ENCODE measurements around the gene EPHB1. TPM values are rescaled to one million over a fixed set of nuclear protein-coding genes. Genes with fewer than 3 reads are reported as not detected.
"Not testable (repeated sequence)": the region's sequence is repeated elsewhere in the genome, so short reads cannot be mapped to it uniquely, and the experiment has no call there.

EPHB1 gene
- total RNA-seq, 2 donors from 2014 or later = 0.68 to 0.71 TPM

- TF ChIP-seq, protein P1, sequence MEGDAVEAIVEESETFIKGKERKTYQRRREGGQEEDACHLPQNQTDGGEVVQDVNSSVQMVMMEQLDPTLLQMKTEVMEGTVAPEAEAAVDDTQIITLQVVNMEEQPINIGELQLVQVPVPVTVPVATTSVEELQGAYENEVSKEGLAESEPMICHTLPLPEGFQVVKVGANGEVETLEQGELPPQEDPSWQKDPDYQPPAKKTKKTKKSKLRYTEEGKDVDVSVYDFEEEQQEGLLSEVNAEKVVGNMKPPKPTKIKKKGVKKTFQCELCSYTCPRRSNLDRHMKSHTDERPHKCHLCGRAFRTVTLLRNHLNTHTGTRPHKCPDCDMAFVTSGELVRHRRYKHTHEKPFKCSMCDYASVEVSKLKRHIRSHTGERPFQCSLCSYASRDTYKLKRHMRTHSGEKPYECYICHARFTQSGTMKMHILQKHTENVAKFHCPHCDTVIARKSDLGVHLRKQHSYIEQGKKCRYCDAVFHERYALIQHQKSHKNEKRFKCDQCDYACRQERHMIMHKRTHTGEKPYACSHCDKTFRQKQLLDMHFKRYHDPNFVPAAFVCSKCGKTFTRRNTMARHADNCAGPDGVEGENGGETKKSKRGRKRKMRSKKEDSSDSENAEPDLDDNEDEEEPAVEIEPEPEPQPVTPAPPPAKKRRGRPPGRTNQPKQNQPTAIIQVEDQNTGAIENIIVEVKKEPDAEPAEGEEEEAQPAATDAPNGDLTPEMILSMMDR (IDR thresholded peaks at IDR 0.05) = no peak
- no peak for DNase-seq (ENCODE audit: low spot score)
- no peaks in the 10 kb centered on the region for H3K36me3 ChIP-seq
- no peaks in the 10 kb centered on the region for H3K9me3 ChIP-seq
- no peak overlapping the region for H3K27ac ChIP-seq
- no peak for ATAC-seq (ENCODE audit: insufficient number of reproducible peaks, low FRiP score, low read depth)
- no peaks in the 10 kb centered on the region for H3K4me1 ChIP-seq (ENCODE audit: control insufficient read depth in 1 of 2, low read depth in 2 of 2)
- H3K4me3 ChIP-seq = no peak overlapping the region
- no peaks in the 10 kb centered on the region for H3K27me3 ChIP-seq (replicated peaks; ENCODE audit: insufficient read depth)
Observed at GRCh38 chr3:134970895-134971294, 175.8 kb downstream of the EPHB1 start.

- no peak for ATAC-seq (ENCODE audit: insufficient number of reproducible peaks, low FRiP score, low read depth)
- Histone ChIP-seq H3K27ac (no peak overlapping the region), H3K4me3 (no peak overlapping the region), H3K27me3 (replicated peaks; ENCODE audit: insufficient read depth) (no peaks in the 10 kb centered on the region), H3K9me3 (no peaks in the 10 kb centered on the region), H3K36me3 (no peaks in the 10 kb centered on the region), H3K4me1 (ENCODE audit: control insufficient read depth in 1 of 2, low read depth in 2 of 2) (no peaks in the 10 kb centered on the region)
- no peak for DNase-seq (ENCODE audit: low spot score)
- TF ChIP-seq, protein P1 (IDR thresholded peaks at IDR 0.05) = no peak
Observed at GRCh38 chr3:134971306-134971705, 176.2 kb downstream of the EPHB1 start.

DNA sequence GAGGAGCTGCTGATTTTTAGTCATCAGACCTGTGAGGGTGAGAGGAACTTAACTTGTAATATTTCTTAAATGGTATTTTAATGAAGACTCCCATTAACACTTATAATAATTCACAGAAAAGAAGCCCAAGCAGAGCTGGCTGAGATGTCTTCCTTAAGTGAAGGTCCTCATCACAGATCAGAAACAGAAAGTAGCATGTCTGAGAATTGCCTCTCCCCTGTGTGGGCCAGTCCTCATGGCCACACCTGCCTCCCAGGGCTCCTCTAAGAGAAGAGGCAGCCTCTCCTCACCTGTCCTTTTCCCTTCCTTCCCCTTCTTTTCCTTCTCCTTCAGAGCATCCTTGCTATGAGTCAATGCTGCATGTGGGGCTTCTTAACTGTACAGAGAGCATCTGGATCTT, 176.8 kb downstream of the EPHB1 start:
- not testable (repeated sequence) for H3K27me3 ChIP-seq (replicated peaks; ENCODE audit: insufficient read depth); H3K4me1 ChIP-seq (ENCODE audit: control insufficient read depth in 1 of 2, low read depth in 2 of 2); H3K27ac ChIP-seq; H3K4me3 ChIP-seq; ATAC-seq (ENCODE audit: insufficient number of reproducible peaks, low FRiP score, low read depth); H3K9me3 ChIP-seq; H3K36me3 ChIP-seq; DNase-seq (ENCODE audit: low spot score)

DNA sequence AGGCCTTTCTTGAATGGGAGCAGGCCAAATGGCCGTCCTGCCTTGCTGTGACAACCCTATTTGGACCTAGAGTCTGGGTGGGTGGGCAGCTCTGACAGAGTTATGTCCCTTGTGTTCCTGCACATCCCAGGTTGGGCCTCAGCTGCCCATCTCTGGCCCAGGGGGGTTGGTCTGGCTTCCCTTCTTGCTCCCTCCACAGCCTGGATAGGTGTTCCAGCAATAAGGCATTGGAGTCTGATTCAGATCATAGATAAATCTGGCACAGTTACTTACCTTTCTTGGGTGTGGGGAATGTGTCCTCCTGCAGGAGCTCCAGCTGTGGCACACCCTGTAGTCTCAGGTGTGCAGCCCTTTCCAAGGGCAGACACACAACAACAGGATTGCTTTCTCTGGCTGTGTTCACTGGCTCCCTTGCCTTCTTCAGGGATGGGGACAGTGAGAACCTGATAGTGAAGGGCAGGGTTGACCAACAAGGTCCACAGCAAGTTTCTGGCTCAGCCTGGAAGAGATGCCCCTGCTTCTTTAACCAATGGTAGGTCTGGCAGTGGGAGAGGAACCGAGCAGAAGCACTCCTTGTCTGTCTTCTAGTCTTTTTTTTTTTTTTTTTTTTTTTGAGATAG, 177.9 kb downstream of the EPHB1 start:
- DNase-seq (ENCODE audit: low spot score) = no peak
- Histone ChIP-seq H3K36me3 (no peaks in the 10 kb centered on the region), H3K4me1 (ENCODE audit: control insufficient read depth in 1 of 2, low read depth in 2 of 2) (no peaks in the 10 kb centered on the region), H3K4me3 (no peak overlapping the region), H3K9me3 (no peaks in the 10 kb centered on the region), H3K27me3 (replicated peaks; ENCODE audit: insufficient read depth) (no peaks in the 10 kb centered on the region), H3K27ac (no peak overlapping the region)
- no peak for ATAC-seq (ENCODE audit: insufficient number of reproducible peaks, low FRiP score, low read depth)
- TF ChIP-seq, protein P1 (IDR thresholded peaks at IDR 0.05) = no peak

DNA sequence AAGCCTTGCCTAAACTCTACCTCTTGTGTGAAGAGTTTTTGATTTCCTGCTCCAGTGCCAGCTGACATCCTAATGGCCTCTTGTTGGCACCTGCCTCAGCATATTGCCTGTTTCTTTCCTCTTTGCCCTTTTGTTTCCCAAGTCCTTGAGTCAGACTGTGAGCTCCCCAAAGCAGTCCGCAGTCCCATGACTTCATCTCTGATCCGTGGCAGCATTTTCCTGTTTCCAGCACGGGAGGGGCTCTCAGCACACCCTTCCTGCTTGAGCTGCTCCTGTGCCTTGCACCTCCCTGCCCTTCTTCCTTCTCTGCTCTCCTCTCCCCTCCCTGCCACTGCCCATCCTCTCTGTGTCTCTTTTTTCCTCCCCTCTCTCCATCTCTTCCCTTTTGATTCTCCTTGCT, 179.6 kb downstream of the EPHB1 start:
- DNase-seq (ENCODE audit: low spot score) (no peak), ATAC-seq (ENCODE audit: insufficient number of reproducible peaks, low FRiP score, low read depth) (no peak)
- no peaks in the 10 kb centered on the region for H3K4me1 ChIP-seq (ENCODE audit: control insufficient read depth in 1 of 2, low read depth in 2 of 2)
- H3K4me3 ChIP-seq = no peak overlapping the region
- no peaks in the 10 kb centered on the region for H3K9me3 ChIP-seq
- no peaks in the 10 kb centered on the region for H3K27me3 ChIP-seq (replicated peaks; ENCODE audit: insufficient read depth)
- no peaks in the 10 kb centered on the region for H3K36me3 ChIP-seq
- TF ChIP-seq, protein P1 (IDR thresholded peaks at IDR 0.05) = no peak
- H3K27ac ChIP-seq = no peak overlapping the region

GRCh38 chr3:134976948-134977347, 181.9 kb downstream of the EPHB1 start:
- no peaks in the 10 kb centered on the region for H3K36me3 ChIP-seq
- no peaks in the 10 kb centered on the region for H3K4me1 ChIP-seq (ENCODE audit: control insufficient read depth in 1 of 2, low read depth in 2 of 2)
- TF ChIP-seq, protein P1 (IDR thresholded peaks at IDR 0.05) = no peak
- no peaks in the 10 kb centered on the region for H3K27me3 ChIP-seq (replicated peaks; ENCODE audit: insufficient read depth)
- H3K4me3 ChIP-seq = no peak overlapping the region
- ATAC-seq (ENCODE audit: insufficient number of reproducible peaks, low FRiP score, low read depth) (no peak), DNase-seq (ENCODE audit: low spot score) (no peak)
- no peaks in the 10 kb centered on the region for H3K9me3 ChIP-seq
- no peak overlapping the region for H3K27ac ChIP-seq
